ENCODE measurements around the gene PRR14. TPM values are rescaled to one million over a fixed set of nuclear protein-coding genes. Genes with fewer than 3 reads are reported as not detected.

PRR14 gene
- total and polyA plus RNA-seq, 2 of the 8 experiments (the other 6 are each of a cell fraction or from before 2014, with no cell fraction given): 3.6 to 16.1 TPM

DNA sequence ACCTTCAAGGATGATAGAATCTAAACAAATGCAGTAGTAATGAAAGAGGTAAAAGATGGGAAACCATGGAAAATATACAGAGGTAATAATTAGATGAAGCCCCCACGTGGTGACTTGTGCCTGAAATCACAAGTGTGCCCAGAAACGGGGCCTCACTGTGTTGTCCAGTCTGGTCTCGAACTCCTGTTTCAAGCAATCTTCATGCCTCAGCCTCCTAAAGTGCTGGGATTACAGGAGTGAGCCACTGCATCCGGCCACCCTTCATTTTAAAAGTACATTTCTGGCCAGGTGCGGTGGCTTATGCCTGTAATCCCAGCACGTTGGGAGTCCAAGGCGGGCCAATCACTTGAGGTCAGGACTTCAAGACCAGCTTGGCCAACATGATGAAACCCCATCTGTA lies 14.2 kb upstream of the PRR14 start:
- Histone ChIP-seq H2BK5ac (ENCODE audit: low read depth, low read length) (no peak overlapping the region), H3K4ac (replicated peaks; ENCODE audit: insufficient read length, low read depth, low read length) (no peak overlapping the region), H2AK5ac (ENCODE audit: low read depth, low read length) (no peak overlapping the region), H2BK15ac (ENCODE audit: low read length) (no peak overlapping the region), H3K4me2 (ENCODE audit: insufficient read depth in 1 of 2, low read depth in 2 of 2, low read length in 2 of 2) (no peak overlapping the region; a peak in 1 of 4 replicates), H3K18ac (ENCODE audit: extremely low read depth, low read length) (no peak overlapping the region), H3K56ac (replicated peaks; ENCODE audit: insufficient read length, low read depth, low read length) (no peak overlapping the region), H3K36me3 (ENCODE audit: control insufficient read depth in 2 of 4, insufficient read depth in 4 of 4, low read length in 3 of 4) (no peaks in the 10 kb centered on the region), H3K23ac (ENCODE audit: insufficient read length) (no peak overlapping the region), H3K4me3 (ENCODE audit: extremely low read depth in 1 of 4, insufficient read depth in 2 of 4, low read depth in 3 of 4, low read length in 4 of 4) (no peak overlapping the region), H4K5ac (ENCODE audit: insufficient read length, low read depth, low read length) (no peak overlapping the region), H2AFZ (ENCODE audit: low read length) (no peak overlapping the region), H3K23me2 (ENCODE audit: low read depth, low read length) (no peaks in the 10 kb centered on the region; the same call in 1 of the 2 replicates), H3K9ac (replicated peaks in 1 of 4; ENCODE audit: extremely low read depth in 1 of 4, low read depth in 3 of 4, low read length in 3 of 4) (no peak overlapping the region), H2BK12ac (ENCODE audit: low read depth, low read length) (no peak overlapping the region), H3K14ac (ENCODE audit: insufficient read length) (no peak overlapping the region), H2BK20ac (ENCODE audit: low read length) (no peak overlapping the region), H4K8ac (ENCODE audit: extremely low read depth, insufficient read depth, low read length) (no peak overlapping the region), H2BK120ac (replicated peaks; ENCODE audit: low read depth, low read length) (no peak overlapping the region), H3K4me1 (replicated peaks in 1 of 4; ENCODE audit: control insufficient read depth in 3 of 4, insufficient read depth in 4 of 4, low read length in 3 of 4) (no peaks in the 10 kb centered on the region; a peak in 1 of 7 replicates), H3K79me1 (ENCODE audit: low read depth, low read length) (no peaks in the 10 kb centered on the region), H3K9me3 (ENCODE audit: insufficient read depth in 2 of 2, low read depth in 1 of 2, low read length in 1 of 2) (no peaks in the 10 kb centered on the region), H3K27me3 (replicated peaks in 1 of 4; ENCODE audit: control insufficient read depth in 3 of 4, extremely low read depth in 1 of 4, insufficient read depth in 3 of 4, low read length in 3 of 4) (no peaks in the 10 kb centered on the region; a peak in 1 of 7 replicates), H3K27ac (ENCODE audit: low read depth, low read length) (no peak overlapping the region), H4K20me1 (replicated peaks in 1 of 2; ENCODE audit: control insufficient read depth in 1 of 2, insufficient read depth in 2 of 2, low read length in 2 of 2) (no peaks in the 10 kb centered on the region), H4K91ac (replicated peaks; ENCODE audit: insufficient read length, low read length) (no peak overlapping the region), H3K79me2 (ENCODE audit: control insufficient read depth in 1 of 2, insufficient read depth in 2 of 2, low read length in 2 of 2) (peaks cover 0 to 4% of the 10 kb centered on the region in 2 experiments; a peak in 1 of 4 replicates)
- ChIA-PET CTCF (ENCODE audit: partially characterized antibody) (interaction anchor here (1.1 to 2.6 kb wide), 6 partner anchors 8 to 37 kb away, joined by 3 to 14 read pairs (median 6); no protein-coding TSS in a partner anchor), POLR2A (ENCODE audit: partially characterized antibody) (interaction anchor here (0.5 to 2.4 kb wide), 6 partner anchors 14 to 218 kb away, joined by 3 to 7 read pairs (median 3); partner anchors contain the start of genes PRR14 and ZNF689)
- DNase-seq (ENCODE audit: low read depth in 1 of 2, low spot score in 2 of 2) (no peak), FAIRE-seq (no peak)
- 96% methylated on average over 7 of the region's 7 CpGs; no CpG with 5 or more reads in 1 of the 2 experiments for WGBS, 2 experiments (ENCODE audit: extremely low coverage in 1 of 2, insufficient coverage in 1 of 2, insufficient read length in 1 of 2, insufficient replicate concordance in 2 of 2, low coverage in 1 of 2, low lambda C conversion rate in 2 of 2, missing lambda C conversion rate in 1 of 2)
- TF ChIP-seq KDM1A (IDR thresholded peaks at IDR 0.05; ENCODE audit: borderline replicate concordance, low read length): no peak
- no peak for TF ChIP-seq SIN3A (conservative IDR thresholded peaks at IDR 0.05 in 1 of 2, IDR thresholded peaks at IDR 0.05 in 1 of 2; ENCODE audit: low read depth in 1 of 2, low read length in 2 of 2)
- no peak for TF ChIP-seq POLR2A (IDR thresholded peaks at IDR 0.05; ENCODE audit: control extremely low read depth in 1 of 2, low read depth in 2 of 2, low read length in 2 of 2)
- TF ChIP-seq, protein P1, sequence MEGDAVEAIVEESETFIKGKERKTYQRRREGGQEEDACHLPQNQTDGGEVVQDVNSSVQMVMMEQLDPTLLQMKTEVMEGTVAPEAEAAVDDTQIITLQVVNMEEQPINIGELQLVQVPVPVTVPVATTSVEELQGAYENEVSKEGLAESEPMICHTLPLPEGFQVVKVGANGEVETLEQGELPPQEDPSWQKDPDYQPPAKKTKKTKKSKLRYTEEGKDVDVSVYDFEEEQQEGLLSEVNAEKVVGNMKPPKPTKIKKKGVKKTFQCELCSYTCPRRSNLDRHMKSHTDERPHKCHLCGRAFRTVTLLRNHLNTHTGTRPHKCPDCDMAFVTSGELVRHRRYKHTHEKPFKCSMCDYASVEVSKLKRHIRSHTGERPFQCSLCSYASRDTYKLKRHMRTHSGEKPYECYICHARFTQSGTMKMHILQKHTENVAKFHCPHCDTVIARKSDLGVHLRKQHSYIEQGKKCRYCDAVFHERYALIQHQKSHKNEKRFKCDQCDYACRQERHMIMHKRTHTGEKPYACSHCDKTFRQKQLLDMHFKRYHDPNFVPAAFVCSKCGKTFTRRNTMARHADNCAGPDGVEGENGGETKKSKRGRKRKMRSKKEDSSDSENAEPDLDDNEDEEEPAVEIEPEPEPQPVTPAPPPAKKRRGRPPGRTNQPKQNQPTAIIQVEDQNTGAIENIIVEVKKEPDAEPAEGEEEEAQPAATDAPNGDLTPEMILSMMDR (IDR thresholded peaks at IDR 0.05; ENCODE audit: control extremely low read depth in 1 of 3, insufficient read depth in 1 of 3, low read depth in 1 of 3, low read length in 3 of 3): no peak
- TF ChIP-seq MAFK (IDR thresholded peaks at IDR 0.05; ENCODE audit: low read depth, low read length): no peak
- no peak for TF ChIP-seq NRF1 (IDR thresholded peaks at IDR 0.05; ENCODE audit: low read depth, low read length)
- TF ChIP-seq EP300 (IDR thresholded peaks at IDR 0.05; ENCODE audit: borderline replicate concordance in 1 of 2, low read depth in 2 of 2, low read length in 2 of 2): no peak
- TF ChIP-seq HDAC6 (IDR thresholded peaks at IDR 0.05; ENCODE audit: low read depth, low read length): no peak
- TF ChIP-seq SIRT6 (IDR thresholded peaks at IDR 0.05; ENCODE audit: low read length): no peak
- no peak for TF ChIP-seq KDM4A (IDR thresholded peaks at IDR 0.05; ENCODE audit: low read depth, low read length, severe bottlenecking)
- TF ChIP-seq BACH1 (IDR thresholded peaks at IDR 0.05; ENCODE audit: low read length): no peak

Measured in H1 (cell line).